ENCODE measurements around the gene VIPAS39.
A peak's percentile ranks its signal among the peaks of the same experiment; 100 is the strongest.

The VIPAS39 gene

DNA sequence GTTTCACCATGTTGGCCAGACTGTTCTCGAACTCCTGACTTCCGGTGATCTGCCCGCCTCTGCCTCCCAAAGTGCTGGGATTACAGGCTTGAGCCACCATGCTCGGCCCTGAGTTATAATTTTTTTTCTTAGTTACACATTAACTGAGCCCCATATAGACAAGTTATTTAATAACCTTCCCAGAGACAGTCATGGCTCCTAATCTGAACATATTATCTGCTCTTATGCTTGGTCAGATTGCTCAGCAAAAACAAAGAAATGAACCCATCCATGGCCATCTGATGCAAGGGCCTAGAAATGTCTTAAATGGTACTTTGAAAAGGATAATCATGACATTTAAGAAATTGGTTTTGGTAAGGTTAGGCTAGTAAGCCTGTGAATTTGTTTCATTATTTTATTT lies 67.2 kb downstream of the VIPAS39 start:
- DNase-seq: no peak

DNA sequence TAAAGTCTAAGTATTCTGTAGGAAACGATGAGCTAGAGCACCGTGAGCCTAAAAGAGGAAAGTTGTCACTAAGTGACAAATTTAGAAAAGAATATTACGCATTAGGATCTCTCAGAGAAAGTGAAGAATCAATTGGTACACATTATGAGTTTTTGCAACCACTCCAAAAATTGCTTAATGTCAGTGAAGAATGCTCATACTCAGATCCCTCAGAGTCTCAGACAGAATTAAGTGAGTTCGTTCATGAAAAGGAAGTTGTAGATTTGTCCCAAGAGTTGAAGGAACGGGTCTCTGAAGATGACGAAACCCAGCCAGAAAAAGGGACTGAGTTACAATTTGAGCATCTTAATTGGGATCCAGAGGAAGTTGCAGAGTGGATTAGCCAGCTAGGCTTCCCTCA lies 78.7 kb downstream of the VIPAS39 start:
- DNase-seq: no peak

DNA sequence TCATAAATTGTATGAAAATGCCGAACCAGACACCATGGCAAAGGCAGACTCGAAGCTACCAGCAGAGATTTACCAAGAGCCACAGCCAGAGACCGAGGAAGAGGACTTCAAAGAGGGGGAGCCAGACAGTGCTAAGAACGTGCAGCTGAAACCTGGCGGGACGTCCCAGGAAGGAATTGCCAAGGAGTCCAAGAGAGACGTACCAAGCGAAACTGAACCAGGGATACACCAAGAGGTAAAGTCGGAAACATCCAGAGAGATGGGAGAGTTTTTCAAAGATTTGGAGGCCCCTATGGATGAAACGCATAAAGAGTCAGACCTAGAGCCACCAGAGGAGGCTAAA lies 79.9 kb downstream of the VIPAS39 start:
- no peak for DNase-seq

DNA sequence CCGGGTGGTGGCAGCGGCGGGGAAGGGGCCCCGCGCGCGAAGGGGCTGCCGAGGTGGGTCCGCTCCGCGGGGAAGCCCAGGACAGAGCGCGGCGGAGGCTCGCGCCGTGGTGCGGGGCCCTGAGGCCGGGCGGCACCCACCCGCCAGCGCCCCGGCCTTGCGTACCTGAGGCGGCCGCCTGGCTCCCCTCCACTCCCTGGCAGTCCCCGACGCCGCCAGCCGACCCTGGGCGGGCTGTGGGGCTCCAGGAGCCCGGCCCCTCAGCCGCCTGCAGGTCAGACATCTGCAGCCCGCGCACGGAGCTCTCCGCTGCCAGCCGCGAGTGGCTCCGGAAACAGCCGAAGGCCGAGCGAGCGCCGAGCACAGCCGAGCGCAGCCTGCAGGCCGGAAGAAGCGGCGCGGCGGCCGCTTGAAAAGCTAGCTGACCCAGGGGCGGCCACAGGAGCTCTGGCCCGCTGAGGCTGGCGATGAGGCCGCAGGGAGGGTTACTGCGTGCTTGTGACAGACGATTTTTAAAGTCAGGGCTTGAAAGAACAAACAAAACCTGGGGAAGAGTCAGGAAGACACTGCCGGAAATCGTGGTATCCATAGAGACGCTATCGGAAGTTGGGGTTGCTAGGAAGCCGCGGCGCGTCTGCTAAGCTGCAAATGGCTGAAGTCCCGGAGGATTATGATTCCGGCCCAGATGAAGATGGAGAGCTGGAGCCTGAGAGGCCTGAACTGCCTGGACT lies 80.5 kb downstream of the VIPAS39 start, which contains the start of the genes SAMD15 and TMED8:
TSS of gene SAMD15 (plus strand) at position 609 of the 731 bp plus-strand sequence. CDS start at position 649, 40 bp downstream.
TSS of gene TMED8 (minus strand) at position 324 of the 731 bp plus-strand sequence. CDS start at position 283, 41 bp downstream.
- peak; percentile 60 for DNase-seq
